HG02678 (cell line): ENCODE results near the gene CBLN1.

ENCODE experiments used
- ATAC-seq: cut with Tn5 transposase; IDR thresholded peaks from one replicate; pipeline ENCODE4 v1.9.1; 2021; ENCODE audit warnings: mild to moderate bottlenecking, moderate library complexity; ENCODE audit not compliant: unreplicated experiment

The CBLN1 gene

DNA sequence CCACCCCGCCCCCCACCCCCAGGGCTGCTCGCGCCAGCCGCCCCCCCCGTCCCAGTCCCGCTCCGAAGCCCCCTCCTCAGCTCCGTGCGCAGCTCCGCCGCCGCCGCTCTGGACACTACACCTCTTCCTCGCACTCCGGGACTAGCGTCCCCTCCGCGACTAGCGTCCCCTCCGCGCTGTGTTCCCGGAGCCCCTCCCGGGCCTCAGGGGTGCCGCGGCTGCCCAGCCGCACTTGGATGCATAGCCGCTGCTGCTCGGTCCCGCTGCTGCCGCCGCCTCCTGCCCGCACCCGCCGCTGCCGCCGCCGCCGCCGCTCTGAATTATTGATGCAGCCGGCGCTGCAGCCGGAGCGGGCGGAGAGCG lies at the start of gene CBLN1:
CBLN1 (minus strand) TSS at position 359 of the 363 bp plus-strand sequence. CDS start 373 bp downstream, outside the sequence.
- no peak for ATAC-seq

DNA sequence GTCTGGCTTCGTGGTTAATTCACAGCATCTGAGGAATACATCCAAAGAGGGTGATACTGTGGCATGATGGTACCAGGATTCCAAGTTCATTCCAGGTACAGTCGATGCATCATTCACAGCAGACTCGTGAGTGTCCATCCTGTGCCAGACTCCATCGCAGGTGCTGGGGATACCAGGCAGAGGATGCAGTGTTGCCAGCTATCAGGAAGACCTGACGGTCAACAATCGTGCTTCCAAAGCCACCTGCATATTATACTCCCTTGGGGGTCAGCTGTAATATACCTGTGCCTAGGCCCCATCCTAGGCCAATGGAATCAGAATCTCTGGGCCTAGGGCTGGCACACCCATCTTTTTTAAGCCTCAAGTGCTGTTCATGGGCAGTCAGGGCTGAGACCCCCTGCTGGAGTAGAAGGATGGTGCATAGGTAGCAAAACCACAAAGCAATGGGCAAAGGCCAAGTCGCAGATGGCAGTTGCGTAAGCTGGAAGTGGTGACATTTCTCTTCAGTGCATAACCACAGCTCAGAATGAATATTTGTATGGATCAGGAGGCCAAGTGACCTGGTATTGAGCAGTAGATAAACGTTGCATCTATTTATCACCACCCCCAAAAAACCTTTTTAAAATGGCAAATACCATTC lies 49.0 kb upstream of the CBLN1 start:
- no peak for ATAC-seq

DNA sequence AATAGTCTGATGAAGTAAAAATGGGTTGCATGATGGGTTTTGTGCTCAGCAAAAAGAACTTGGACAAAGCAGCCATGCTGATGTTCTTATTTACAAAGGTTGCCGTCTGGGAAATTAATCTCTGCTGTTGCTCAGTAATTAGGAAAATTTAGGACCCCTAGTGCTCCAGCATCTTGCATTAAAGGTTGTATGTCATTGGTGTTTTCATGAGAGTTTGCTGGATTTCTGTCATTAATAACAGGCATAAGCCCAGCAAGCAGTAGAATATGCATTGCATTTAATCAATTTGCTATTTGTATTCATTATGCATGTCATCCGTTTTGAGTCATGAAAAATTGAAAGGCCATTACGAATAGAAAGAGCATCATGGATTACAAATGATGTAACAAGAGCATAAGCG lies 46.7 kb upstream of the CBLN1 start:
- no peak for ATAC-seq

DNA sequence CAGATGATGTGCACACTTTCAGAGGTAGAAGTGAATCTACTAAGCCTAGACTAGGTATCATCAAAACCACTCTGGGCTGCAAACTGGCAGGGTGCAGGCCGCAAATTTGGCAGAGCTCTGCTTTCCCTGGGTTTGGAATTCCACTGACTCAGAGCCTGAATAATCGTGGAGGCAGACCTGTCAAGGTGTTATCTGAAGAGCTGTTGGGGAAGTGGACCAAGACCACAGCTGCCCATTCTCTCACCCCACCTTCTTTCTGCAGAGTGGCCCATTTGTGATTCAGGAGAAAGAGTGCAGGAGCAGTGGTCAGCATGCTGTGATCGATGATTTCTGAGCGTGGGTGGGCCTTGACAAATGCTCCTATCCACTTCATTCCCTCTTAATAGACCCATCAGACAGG lies 45.8 kb upstream of the CBLN1 start:
- no peak for ATAC-seq

DNA sequence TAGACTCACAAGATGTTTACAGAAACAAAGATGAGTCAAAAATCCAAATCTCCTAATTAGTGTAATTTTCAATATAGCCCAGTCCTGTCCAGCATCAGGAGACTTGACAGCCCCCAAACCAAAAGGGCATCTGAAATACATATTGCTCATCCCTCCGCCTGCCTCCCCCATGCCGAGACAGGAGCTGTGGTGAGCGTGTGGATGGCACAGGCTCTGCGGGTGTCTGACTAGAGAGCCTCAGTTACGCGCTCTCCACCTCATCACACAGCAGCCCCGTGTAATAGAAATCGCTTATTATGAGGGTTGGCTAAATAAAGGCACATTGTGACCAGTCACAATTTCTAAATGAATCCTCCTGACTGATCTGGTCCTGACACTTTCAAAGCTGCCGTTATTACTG lies 43.1 kb upstream of the CBLN1 start:
- ATAC-seq: no peak

DNA sequence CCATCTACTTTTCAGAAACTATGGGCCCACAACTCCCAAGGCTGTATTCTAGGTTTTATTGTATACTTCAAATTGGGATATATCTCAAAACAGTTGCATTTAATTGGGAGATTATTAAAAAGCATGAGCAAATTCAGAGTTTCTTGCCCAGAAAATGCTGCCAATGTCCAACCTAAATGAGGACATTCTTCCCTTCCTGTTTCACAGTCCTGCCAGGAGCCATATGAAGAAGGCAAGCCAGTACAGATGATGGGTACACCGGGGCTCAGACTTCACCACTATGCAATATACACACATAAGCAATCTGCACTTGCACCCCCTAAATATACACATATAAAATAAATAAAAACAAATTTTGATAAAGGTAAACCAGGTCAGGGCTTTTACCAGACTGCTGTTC lies 34.0 kb upstream of the CBLN1 start:
- no peak for ATAC-seq

DNA sequence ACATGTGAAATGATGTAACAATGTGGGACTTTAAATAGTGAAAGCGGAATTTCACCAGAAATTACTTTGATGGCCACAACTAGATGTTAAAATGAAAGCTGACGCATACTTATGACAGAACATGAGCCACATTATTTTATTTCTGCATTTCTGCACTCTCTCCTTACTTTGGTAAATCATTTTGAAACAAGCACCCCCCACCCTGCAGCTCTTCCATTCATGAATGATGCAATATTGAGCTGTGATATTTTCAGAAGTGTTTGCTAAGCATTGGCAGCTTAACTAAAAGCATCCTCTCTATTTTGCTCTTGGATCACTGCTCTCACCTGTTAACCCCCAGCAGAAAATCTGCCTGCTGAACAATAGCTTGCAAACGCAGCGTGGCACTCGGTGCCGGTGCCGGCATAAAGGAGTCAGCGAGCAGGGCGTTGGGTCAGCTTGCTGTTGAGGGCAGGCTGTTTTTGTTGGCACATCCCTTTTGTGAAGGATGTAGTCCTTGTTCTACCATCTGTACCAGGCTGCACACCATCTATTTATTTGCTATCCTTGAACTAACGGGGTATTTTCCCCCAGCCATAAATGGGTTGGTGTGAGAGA lies 30.8 kb upstream of the CBLN1 start:
- no peak for ATAC-seq

DNA sequence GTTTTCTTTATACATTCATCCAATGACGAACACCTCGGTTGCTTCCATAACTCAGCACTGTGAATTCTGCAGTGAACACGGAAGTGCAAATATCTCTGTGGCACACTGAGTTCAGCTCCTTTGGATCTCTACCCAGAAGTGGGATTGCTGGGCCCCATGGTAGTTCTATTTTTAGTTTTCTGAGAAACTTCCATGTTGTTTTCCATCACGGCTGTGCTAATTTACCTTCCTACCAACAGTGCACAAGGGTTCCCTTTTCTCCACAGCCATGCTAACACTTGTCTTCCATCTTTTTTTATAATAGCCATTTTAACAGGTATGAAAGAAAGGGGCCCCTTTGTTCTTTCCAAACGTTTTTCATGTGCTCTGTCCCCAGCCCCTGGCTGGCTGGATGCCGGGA lies 30.2 kb upstream of the CBLN1 start:
- ATAC-seq: no peak

DNA sequence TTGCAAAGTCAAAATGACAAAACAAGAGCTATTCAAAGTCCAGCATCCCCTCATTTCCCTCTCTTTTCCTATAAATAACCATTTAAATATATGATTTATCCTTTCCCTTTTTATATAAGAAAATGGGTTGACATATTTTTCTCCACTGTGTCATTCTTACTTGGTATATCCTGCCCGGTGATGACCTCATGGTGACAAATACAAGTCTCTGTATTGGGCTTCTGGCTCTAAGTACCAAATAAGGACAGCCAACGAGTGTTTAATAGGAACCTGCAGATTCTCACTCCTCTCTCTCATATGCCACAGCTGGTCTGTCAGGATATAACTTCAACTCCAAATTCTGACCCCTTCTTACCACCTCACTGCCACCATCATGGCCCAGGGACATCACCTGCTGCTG lies 25.5 kb upstream of the CBLN1 start:
- no peak for ATAC-seq

DNA sequence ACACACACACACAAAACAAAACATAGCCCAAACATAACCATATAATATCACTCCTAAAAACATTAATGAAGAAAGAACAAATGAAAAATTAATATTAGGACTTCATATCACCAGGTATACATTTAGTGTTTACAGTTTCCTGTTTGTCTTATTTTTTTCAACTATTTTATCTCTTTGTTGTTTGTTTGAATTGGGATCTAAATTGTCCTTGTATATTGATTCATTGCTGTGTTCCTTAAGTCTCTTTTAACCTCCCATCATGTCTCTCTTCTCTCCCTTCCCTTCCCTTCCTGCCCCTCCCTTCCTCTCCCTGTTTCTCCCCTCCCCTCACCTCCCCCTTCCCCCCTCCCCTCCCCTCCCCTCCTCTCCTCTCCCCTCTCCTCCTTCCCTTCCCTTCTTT lies 23.8 kb upstream of the CBLN1 start:
- ATAC-seq: no peak

DNA sequence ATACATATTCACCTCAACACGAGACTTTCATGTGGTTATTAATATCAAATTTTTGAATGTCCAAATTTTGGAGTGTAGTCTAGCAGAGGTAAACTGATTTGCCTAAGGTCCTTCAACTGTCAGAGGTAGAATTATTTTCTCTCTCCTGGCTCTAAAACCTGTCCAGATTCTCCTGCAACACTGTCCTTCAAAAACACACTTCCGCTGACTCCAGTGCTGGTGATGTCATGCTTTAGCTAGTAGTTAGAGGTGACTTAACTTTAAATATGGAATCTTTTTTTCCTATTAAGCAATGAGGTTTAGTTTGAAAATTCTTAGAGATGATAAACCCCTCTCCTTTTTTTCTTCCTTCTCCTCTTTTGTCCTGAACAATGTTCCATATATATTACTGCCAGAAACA lies 10.8 kb upstream of the CBLN1 start:
- no peak for ATAC-seq

DNA sequence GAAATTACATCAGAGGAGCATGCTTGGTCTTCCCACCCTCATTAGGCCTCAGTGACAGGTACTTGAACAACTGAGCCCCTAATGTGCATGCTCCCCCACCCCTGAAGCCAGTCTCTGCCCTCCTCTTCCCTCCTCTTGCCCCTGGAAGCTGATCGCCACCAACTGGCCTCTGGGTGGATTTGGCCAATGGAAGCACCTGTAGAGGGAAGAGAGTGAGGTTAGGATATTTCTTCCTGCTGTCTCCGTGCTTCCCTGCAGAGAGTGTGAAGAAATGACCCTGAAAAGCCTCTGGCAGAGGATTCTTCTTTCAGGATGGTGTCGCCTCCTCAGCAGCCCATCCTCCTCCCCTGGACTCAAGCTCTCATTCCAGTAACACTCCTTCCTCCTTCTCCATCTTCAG lies 5.9 kb upstream of the CBLN1 start:
- no peak for ATAC-seq

DNA sequence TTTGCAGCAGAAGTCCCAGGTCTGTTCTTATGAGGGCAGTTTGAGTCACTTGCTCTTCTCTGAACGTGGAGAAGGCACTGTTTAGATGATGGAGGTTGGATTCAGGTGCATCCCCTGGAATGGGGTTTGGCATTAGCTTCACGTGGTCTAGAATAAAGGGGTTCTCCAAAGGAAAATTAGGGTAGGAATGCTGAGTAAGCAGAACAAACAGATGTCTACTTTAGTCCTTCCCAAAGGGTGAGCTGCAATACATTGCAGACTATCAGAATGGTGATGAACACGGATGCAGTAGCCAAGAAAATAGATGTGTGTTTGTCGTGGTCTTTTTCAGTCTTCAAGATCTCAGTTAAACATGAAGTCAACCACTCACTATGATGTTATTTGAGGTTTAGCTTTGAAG lies 3.3 kb upstream of the CBLN1 start:
- no peak for ATAC-seq

DNA sequence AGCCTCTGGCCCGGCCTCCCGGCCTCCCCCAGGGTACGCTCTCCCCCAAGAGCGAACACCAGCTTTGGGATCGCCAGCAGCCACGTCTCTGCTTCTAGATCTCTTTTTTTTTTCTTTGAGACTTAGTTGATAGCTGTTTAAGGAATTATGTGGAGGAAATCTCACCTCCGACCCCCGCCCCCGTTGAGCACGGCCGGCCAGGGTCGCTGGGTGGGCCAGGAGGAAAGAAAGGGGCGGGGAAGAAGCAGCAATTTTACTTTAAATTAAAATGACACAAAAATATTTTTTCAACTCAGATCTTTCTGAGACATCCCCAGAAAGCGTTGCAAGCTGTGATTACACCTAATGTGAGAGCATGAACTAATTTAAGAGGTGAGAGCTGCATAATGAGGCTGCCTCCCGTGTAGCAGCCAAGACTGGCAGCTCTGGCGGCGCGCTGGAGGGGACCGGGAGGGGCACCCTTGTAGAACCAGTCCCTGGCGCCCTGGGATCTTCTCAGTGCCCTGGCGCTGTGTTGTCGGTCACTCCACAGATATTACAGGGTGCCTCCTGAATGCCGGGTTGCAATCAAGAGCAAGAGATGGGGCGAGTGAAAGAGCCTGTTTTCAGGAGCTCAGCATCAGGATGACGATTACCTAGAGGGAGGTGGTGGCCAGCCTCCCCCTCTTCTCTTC lies 1.9 kb upstream of the CBLN1 start:
- ATAC-seq: no peak

DNA sequence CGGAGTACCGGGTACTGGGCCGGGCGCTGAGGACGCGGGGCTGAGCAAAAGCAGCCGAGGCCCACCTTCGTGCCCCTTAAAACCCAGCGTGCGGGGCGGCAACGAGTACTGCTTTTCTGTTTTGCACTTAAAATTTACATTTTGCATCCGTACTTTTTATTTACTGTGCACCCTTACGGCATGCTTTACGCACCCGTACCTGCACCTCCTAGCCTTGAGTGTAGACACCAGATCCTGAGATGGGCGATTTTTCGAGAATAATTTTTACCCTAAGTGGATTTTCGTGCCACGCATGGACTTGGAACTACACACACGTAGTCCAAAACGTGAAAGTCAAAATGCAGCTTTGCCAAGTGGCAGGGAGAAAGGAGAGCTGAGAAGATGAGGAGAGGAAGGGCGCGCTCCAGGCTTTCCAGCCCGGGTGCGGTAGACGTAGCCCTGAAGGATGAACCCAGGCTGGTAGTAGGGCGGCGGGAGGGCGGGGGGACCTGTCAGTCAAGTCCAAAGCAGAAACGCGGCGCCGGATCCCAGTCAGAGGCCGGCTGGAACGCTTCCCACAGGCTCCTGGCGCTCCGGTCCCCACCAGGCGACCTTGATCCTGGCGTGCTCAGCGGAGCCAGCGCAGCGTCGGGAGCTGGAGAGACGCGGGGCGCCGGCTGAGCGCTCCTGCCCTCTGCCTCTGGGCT lies 1.2 kb upstream of the CBLN1 start:
- ATAC-seq: no peak

DNA sequence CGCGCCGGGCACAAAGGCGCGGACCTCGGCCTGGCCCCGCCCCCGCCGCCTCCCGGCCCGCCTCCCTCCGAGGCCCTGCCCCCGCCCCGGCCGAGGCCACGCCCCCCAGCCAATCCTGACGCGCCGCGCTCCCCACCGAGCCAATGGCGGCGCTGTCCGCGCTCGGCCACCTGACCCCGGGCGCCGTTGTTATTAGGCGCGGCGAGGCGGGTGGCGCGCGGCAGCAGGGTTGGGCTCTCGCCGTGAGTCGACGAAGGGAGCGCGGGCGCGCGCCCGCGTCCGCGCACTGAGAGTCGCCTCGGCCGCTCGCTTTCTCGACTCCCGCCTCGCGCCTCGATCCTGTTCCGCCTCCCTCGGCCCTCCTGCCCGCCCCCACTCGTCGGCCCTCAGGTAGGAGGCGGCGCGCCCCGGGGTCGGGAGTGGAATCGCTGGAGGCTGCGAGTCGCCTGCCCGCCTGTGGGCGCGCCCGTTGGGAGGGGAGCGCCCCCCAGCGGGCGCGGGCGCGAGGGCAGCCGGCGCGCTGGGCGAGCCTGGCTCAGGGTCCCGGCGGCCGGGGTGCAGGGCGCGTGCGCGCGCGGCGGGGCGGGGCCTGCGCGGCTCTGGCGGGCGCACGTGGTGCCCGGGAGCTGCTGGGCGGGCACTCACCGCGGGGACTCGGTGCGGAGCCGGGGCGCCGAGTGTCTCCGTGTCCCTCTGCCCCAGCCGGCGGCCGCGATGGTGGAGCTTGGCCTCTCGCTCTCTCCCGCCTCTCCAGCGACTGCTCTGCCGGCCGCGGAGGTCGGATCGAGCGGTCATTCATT lies 405 bp upstream of the CBLN1 start:
- ATAC-seq: peak; percentile 83

DNA sequence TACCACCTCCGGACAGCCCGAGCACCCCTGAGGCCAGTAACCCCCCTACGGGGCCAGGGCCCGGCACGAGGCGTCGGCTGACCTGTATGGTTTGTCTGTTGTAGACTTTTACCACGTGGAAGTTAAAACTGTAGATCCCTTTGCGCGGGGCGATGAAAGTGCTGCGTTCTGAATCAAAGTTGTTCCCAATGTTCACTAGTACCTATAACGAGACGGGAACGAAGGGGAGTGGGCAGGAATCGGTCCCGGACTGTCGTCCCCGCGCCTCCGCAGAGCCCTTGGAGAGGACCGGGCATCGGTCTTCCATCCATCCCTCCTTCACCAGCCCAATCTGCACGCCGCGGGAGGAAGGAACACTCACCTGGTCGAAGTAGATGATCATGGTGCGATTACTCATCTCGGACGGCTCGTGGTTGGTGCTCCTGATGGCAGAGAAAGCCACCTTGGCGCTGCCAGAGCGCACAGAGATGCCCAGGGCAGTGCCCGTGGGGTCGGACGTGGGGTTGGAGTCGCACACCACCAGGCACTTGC lies 732 bp downstream of the CBLN1 start:
- ATAC-seq: no peak

DNA sequence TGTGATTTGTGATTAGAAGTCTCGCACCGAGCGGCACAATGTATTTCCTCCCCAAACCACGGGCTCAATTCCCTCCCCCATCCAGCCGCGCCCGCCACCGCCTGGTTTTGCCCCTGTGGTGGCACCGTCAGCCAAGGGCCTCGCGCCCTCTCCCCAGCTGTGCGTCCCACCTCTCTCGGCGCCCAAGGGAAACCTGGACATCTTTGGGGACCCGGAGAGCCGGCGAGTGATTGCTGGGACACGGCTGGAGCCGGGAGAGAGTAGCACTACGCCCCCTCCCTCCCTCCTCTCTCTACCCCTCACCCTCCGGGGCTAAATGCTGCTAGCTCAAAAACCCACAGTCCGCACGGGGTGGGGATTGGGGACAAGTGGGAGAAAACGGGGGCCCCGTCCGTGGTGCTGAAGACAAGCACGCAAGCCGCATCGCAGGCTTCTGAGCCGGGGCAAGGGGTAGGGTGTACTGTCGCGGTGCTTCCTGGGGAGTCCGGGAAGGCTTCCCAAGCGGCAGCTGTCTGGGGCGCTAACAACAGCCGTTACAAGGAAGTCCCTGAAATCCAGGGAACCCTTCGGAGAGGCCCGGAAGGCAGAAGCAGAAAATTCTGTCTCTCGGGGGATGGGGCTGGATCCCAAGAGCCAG lies 1.4 kb downstream of the CBLN1 start:
- no peak for ATAC-seq

DNA sequence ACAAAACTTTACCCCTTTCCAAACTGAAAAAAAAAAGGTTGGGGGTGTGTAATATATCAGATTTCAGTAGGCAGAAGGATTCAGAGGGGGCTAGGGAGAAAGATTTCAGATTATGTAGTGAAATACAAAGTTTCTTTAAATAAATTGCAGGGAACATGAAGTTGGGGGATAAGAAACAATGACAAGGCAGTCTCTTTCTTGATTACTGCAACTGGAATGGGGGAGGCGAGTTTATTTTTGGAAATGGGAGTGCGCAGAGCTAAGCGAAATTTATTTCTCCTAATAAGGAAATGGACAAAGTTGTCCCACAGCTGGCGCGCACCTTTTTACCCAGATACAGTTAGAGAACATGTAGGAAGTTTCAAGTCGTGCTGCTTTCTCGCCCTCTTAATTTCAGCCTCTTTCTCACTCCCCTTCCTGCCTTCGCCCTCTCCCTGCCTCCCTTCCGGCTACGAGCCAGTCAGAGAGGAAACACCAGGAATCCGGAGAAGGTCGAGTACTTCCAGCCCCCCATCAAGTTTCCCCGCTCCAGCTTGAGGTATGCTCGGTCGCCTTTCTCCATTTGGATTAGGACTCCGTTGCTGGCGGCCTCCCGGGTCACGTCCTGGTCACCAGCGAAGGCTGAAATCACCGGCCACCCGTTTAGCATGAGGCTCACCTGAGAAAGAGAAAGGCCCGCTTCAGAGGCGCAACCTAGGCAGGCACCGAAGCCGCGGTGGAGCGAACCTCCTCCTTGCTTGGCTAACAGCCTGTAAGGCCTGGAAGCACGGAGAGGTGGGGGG lies 2.5 kb downstream of the CBLN1 start:
- no peak for ATAC-seq

DNA sequence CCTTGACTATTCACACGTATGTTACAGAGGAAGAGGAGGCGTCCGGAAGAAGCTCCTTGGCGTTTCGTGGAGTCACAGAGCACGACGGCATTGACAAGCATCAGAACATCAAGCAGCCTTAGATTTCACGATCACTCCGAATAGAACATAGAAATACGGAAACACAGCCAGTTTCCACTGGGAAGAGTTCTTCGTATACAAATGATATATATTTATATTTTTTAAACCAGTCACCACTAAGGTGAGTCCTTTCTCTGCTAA lies 3.1 kb downstream of the CBLN1 start:
- no peak for ATAC-seq
